Neutrophil (primary cell): ENCODE results near the gene MBNL1.

Source experiments
- H3K27ac ChIP-seq: fragments of 200-600 bp; sonication (generic); 2 replicates; pipeline ENCODE4 v1.5.1; 2016; ENCODE audit warnings: mild to moderate bottlenecking, moderate library complexity
- H3K27me3 ChIP-seq: fragments of 200-600 bp; sonication (generic); 2 replicates; pipeline ENCODE4 v1.6.0; 2016; ENCODE audit warnings: mild to moderate bottlenecking
- H3K36me3 ChIP-seq: fragments of 200-600 bp; sonication (generic); 2 replicates; pipeline ENCODE4 v1.5.1; 2017
- H3K4me1 ChIP-seq, 2 experiments: fragments of 200-600 bp in 1 of 2; sonication (generic) in 1 of 2; 1 replicate in 1 of 2; 2 replicates in 1 of 2; pipeline versions ENCODE4 v1.5.1 to v1.6.1; 2013 to 2016; ENCODE audit warnings: low read depth in 1 of 2, low read length in 1 of 2, mild to moderate bottlenecking in 1 of 2, moderate library complexity in 1 of 2; ENCODE audit not compliant: control insufficient read depth in 1 of 2, insufficient read depth in 1 of 2
- H3K4me3 ChIP-seq, 2 experiments: fragments of 200-600 bp in 1 of 2; sonication (generic) in 1 of 2; 1 replicate in 1 of 2; 2 replicates in 1 of 2; pipeline ENCODE4 v1.5.1; 2013 to 2016; ENCODE audit warnings: low read depth in 1 of 2, low read length in 1 of 2, mild to moderate bottlenecking in 1 of 2, moderate library complexity in 1 of 2
- H3K9me3 ChIP-seq: fragments of 200-600 bp; sonication (generic); 2 replicates; pipeline ENCODE4 v1.5.1; 2016
- CTCF ChIP-seq: fragments of 200-600 bp; sonication (generic); IDR thresholded peaks from 2 replicates; pipeline ENCODE4 v1.5.1; 2016; ENCODE audit warnings: antibody characterized with exemption

The MBNL1 gene

GRCh38 chr3:152472672-152472954 is 203.9 kb downstream of the MBNL1 start:
- H3K9me3 ChIP-seq = no peaks in the 10 kb centered on the region
- no peaks in the 10 kb centered on the region for H3K27me3 ChIP-seq
- H3K27ac ChIP-seq = no peak overlapping the region
- peak overlapping the region in 1 of 2 experiments; percentile 54 for H3K4me3 ChIP-seq
- TF ChIP-seq CTCF = no peak
- no peaks in the 10 kb centered on the region for H3K36me3 ChIP-seq
- H3K4me1 ChIP-seq = peaks cover 0 to 4% of the 10 kb centered on the region in 2 experiments

DNA sequence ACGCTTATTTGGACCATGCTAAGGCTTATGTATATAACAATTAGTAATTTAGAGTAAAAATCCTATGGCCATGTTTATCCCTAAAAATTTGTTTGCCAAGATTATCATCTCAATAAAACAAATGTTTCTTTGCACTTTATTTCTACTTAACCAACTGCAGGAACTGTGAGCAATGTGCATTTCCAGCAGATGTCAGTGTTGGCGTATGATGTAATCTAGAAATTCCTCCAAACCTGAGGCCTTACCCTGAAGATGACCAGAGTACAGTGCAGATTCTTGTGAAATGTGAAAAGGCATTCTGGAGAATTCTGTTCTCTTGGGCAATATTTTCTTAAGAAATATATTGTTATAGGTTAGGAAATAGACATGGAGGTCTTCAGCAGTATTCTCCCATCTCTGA is 205.9 kb downstream of the MBNL1 start:
- Histone ChIP-seq H3K36me3 (no peaks in the 10 kb centered on the region), H3K9me3 (no peaks in the 10 kb centered on the region), H3K4me3 (no peak overlapping the region), H3K27ac (no peak overlapping the region), H3K4me1 (peaks cover 0 to 4% of the 10 kb centered on the region in 2 experiments), H3K27me3 (no peaks in the 10 kb centered on the region)
- no peak for TF ChIP-seq CTCF

DNA sequence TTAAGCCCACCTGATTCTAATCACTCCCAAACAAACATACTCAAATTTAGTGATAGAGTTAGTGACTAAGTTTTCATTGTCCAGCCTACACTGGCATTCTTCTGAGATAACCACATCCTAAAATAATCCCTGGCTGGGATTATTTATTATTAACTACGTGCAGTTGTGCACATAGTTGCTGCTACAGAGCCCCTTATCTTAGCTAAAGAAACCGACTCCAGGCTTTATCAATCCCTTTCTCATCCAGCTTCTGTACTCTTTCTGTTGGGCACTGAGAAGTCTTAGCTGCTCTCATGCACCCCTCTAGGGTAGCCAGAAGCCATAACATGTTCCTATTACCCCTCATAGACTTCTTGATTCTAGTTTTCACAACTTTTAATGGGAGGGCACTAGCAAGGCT is 208.7 kb downstream of the MBNL1 start:
- TF ChIP-seq CTCF = no peak
- peaks cover 0 to under 1% of the 10 kb centered on the region in 2 experiments for H3K4me1 ChIP-seq
- H3K9me3 ChIP-seq = no peaks in the 10 kb centered on the region
- no peaks in the 10 kb centered on the region for H3K36me3 ChIP-seq
- no peak overlapping the region for H3K4me3 ChIP-seq
- H3K27me3 ChIP-seq = no peaks in the 10 kb centered on the region
- no peak overlapping the region for H3K27ac ChIP-seq

DNA sequence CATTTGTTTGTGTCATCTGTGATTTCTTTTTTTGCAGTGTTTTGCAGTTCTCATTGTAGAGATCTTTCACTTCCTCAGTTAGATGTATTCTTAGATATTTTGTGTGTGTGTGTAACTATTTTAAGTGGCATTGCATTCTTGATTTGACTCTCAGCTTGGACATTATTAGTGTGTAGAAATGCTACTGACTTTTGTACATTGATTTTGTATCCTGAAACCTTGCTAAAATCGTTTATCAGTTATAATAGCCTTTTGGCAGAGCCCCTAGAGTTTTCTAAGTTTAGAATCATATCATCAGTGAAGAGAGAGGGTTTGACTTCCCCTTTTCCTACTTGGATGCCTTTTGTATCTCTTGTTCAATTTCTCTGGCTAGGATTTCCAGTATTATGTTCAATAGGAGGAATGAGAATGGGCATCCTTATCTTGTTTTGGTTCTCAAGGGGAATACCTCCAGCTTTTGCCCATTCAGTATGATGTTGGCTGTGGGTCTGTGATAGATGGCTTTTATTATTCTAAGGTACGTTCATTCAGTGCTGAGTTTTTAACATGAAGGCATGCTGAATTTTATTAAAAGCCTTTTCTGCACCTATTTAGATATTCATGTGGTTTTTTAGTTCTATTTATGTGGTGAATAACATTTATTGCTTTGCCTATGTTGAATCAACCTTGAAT is 211.7 kb downstream of the MBNL1 start:
- Histone ChIP-seq H3K27ac (no peak overlapping the region), H3K9me3 (no peaks in the 10 kb centered on the region), H3K27me3 (no peaks in the 10 kb centered on the region), H3K4me3 (no peak overlapping the region), H3K36me3 (no peaks in the 10 kb centered on the region), H3K4me1 (no peaks in the 10 kb centered on the region)
- TF ChIP-seq CTCF = no peak

GRCh38 chr3:152486364-152486763 is 217.6 kb downstream of the MBNL1 start:
- Histone ChIP-seq H3K27ac (no peak overlapping the region), H3K9me3 (no peaks in the 10 kb centered on the region), H3K4me3 (no peak overlapping the region), H3K27me3 (no peaks in the 10 kb centered on the region), H3K4me1 (no peaks in the 10 kb centered on the region), H3K36me3 (no peaks in the 10 kb centered on the region)
- no peak for TF ChIP-seq CTCF

DNA sequence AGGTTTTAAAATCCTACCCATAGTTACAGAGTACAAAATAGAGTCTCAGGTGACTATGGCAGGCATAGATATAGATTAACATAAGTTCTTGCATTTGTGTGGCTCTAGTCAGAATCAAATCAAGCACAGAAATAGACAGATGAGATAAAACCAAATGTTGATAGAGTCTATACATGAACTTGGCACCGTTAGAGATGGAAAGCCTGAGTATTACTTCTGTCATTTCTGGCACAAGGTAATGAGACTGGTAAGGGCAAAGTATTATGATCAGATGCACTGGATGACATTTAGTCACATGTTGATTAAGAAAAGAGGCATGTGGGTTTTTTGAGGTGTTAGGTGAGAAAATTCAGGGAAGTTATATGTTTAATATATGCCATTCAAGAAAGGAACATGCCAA is 219.7 kb downstream of the MBNL1 start:
- Histone ChIP-seq H3K27me3 (no peaks in the 10 kb centered on the region), H3K4me3 (no peak overlapping the region), H3K27ac (no peak overlapping the region), H3K9me3 (no peaks in the 10 kb centered on the region), H3K36me3 (no peaks in the 10 kb centered on the region), H3K4me1 (no peaks in the 10 kb centered on the region)
- TF ChIP-seq CTCF = no peak
